ENCODE measurements around the gene CD63.

Gene CD63

DNA sequence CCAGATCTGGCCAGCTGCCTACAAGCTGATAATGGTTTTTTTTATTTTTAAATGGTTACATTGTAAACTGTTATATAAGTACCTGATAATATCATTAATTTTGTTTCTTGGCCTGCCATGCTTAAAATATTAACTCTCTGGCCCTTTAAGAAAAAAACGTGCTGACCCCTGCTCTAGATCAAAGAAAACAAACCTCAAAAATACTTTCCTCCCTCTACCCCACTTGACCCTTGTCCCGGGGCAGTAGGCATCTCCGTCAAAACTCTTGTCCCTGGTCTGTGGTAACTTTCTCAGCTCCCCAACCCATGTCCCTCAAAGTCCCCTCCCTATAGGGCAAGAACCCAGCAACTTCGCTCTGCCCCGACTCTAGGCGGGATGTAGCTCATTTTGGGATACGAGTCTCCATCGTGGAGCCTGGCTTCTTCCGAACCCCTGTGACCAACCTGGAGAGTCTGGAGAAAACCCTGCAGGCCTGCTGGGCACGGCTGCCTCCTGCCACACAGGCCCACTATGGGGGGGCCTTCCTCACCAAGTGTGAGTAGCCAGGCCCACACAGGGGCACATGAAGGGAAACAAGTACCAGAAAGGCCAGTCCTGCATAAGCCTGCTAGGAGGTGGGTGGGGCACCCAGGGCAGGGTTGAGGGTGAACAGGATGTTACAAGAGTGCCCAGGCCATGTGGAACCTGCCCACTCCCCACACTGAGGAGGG lies 5.1 kb downstream of the CD63 start:
- Histone ChIP-seq H3K4me1 (ENCODE audit: insufficient read depth, low read length, poor library complexity, severe bottlenecking) (peaks cover 19% of the 10 kb centered on the region), H4K20me1 (ENCODE audit: insufficient read depth, low read length, poor library complexity, severe bottlenecking) (peaks cover 23% of the 10 kb centered on the region), H3K4me2 (ENCODE audit: low read depth, low read length, poor library complexity, severe bottlenecking) (no peak overlapping the region), H2AFZ (ENCODE audit: low read length) (no peak overlapping the region), H3K79me2 (ENCODE audit: insufficient read depth, low read length) (peaks cover 40% of the 10 kb centered on the region), H3K9ac (ENCODE audit: low read depth, low read length, poor library complexity, severe bottlenecking) (no peak overlapping the region), H3K9me3 (ENCODE audit: insufficient read depth, low read depth, low read length) (no peaks in the 10 kb centered on the region), H3K27me3 (ENCODE audit: insufficient read depth, low read length, poor library complexity, severe bottlenecking) (no peaks in the 10 kb centered on the region), H3F3A (ENCODE audit: low read depth) (no peaks in the 10 kb centered on the region), H3K9me2 (replicated peaks; ENCODE audit: low read depth, low read length) (no peaks in the 10 kb centered on the region), H3K36me3 (ENCODE audit: insufficient read depth, low read length) (peaks cover 7% of the 10 kb centered on the region; the same call in 1 of the 2 replicates), H3K4me3 (ENCODE audit: low read length, poor library complexity, severe bottlenecking) (no peak overlapping the region)
- TF ChIP-seq, protein P1, sequence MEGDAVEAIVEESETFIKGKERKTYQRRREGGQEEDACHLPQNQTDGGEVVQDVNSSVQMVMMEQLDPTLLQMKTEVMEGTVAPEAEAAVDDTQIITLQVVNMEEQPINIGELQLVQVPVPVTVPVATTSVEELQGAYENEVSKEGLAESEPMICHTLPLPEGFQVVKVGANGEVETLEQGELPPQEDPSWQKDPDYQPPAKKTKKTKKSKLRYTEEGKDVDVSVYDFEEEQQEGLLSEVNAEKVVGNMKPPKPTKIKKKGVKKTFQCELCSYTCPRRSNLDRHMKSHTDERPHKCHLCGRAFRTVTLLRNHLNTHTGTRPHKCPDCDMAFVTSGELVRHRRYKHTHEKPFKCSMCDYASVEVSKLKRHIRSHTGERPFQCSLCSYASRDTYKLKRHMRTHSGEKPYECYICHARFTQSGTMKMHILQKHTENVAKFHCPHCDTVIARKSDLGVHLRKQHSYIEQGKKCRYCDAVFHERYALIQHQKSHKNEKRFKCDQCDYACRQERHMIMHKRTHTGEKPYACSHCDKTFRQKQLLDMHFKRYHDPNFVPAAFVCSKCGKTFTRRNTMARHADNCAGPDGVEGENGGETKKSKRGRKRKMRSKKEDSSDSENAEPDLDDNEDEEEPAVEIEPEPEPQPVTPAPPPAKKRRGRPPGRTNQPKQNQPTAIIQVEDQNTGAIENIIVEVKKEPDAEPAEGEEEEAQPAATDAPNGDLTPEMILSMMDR (conservative IDR thresholded peaks at IDR 0.05; ENCODE audit: low read length): no peak
- TF ChIP-seq EZH2phosphoT487 (IDR thresholded peaks at IDR 0.05; ENCODE audit: borderline replicate concordance): no peak

DNA sequence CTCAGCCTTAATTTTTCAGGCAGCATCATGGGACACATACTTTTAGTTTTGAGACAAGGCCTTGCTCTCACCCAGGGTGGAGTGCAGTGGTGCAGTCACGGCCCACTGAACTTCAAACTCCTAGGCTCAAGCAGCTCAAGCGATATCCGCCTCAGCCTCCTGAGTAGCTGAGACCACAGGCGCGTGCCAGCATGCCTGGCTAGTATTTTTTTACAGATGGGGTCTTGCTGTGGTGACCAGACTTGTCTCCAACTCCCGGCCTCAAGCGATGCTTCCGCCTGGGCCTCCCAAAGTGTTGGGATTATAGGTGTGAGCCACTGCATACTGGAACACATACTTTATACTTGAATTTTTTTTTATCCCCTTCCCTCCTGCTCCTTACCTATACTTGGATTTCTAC lies 5.9 kb downstream of the CD63 start:
- Histone ChIP-seq H2AFZ (ENCODE audit: low read length) (no peak overlapping the region), H3K9me2 (replicated peaks; ENCODE audit: low read depth, low read length) (no peaks in the 10 kb centered on the region), H4K20me1 (ENCODE audit: insufficient read depth, low read length, poor library complexity, severe bottlenecking) (peaks cover 21% of the 10 kb centered on the region), H3K4me2 (ENCODE audit: low read depth, low read length, poor library complexity, severe bottlenecking) (no peak overlapping the region), H3K9ac (ENCODE audit: low read depth, low read length, poor library complexity, severe bottlenecking) (no peak overlapping the region), H3K4me1 (ENCODE audit: insufficient read depth, low read length, poor library complexity, severe bottlenecking) (peaks cover 20% of the 10 kb centered on the region), H3F3A (ENCODE audit: low read depth) (no peaks in the 10 kb centered on the region), H3K79me2 (ENCODE audit: insufficient read depth, low read length) (peaks cover 40% of the 10 kb centered on the region), H3K4me3 (ENCODE audit: low read length, poor library complexity, severe bottlenecking) (no peak overlapping the region), H3K36me3 (ENCODE audit: insufficient read depth, low read length) (peaks cover 7% of the 10 kb centered on the region; the same call in 1 of the 2 replicates), H3K9me3 (ENCODE audit: insufficient read depth, low read depth, low read length) (no peaks in the 10 kb centered on the region), H3K27me3 (ENCODE audit: insufficient read depth, low read length, poor library complexity, severe bottlenecking) (no peaks in the 10 kb centered on the region)
- TF ChIP-seq EZH2phosphoT487 (IDR thresholded peaks at IDR 0.05; ENCODE audit: borderline replicate concordance): no peak
- TF ChIP-seq, protein P1 (conservative IDR thresholded peaks at IDR 0.05; ENCODE audit: low read length): no peak

DNA sequence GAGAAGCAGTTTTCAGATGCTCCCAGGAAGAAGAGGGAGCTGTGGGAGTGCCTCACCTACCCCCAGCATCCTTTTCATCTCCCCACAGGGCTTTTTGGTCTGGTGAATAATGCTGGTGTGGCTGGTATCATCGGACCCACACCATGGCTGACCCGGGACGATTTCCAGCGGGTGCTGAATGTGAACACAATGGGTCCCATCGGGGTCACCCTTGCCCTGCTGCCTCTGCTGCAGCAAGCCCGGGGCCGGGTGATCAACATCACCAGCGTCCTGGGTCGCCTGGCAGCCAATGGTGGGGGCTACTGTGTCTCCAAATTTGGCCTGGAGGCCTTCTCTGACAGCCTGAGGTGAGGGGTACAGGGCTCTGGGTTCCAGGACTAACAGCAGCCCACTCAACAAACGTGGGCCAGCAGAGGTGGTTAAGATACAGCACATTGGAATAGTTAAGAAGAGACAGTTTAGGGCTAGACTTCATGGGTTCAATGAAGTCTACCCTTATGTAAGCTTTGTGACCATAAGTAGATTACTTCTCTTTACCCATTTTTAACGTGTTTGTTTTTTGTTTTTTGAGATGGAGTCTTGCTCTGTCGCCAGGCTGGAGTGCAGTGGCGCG lies 7.1 kb downstream of the CD63 start:
- no peaks in the 10 kb centered on the region for H3K27me3 ChIP-seq (ENCODE audit: insufficient read depth, low read length, poor library complexity, severe bottlenecking)
- TF ChIP-seq, protein P1 (conservative IDR thresholded peaks at IDR 0.05; ENCODE audit: low read length): no peak
- no peak for TF ChIP-seq EZH2phosphoT487 (IDR thresholded peaks at IDR 0.05; ENCODE audit: borderline replicate concordance)
- no peak overlapping the region for H3K9ac ChIP-seq (ENCODE audit: low read depth, low read length, poor library complexity, severe bottlenecking)
- peaks cover 40% of the 10 kb centered on the region for H3K79me2 ChIP-seq (ENCODE audit: insufficient read depth, low read length)
- H4K20me1 ChIP-seq (ENCODE audit: insufficient read depth, low read length, poor library complexity, severe bottlenecking): peaks cover 8% of the 10 kb centered on the region
- no peak overlapping the region for H3K4me3 ChIP-seq (ENCODE audit: low read length, poor library complexity, severe bottlenecking)
- H3K36me3 ChIP-seq (ENCODE audit: insufficient read depth, low read length): peaks cover 7% of the 10 kb centered on the region; the same call in 1 of the 2 replicates
- no peaks in the 10 kb centered on the region for H3K9me3 ChIP-seq (ENCODE audit: insufficient read depth, low read depth, low read length)
- H3F3A ChIP-seq (ENCODE audit: low read depth): no peaks in the 10 kb centered on the region
- H3K4me1 ChIP-seq (ENCODE audit: insufficient read depth, low read length, poor library complexity, severe bottlenecking): peaks cover 19% of the 10 kb centered on the region
- no peak overlapping the region for H3K4me2 ChIP-seq (ENCODE audit: low read depth, low read length, poor library complexity, severe bottlenecking)
- no peak overlapping the region for H2AFZ ChIP-seq (ENCODE audit: low read length)
- H3K9me2 ChIP-seq (replicated peaks; ENCODE audit: low read depth, low read length): no peaks in the 10 kb centered on the region
